NCI-H526 treated with DMSO at 0.1 percent for 48 hours (cell line): ENCODE data around the gene ZNF423.
"Not testable (repeated sequence)": the region's sequence is repeated elsewhere in the genome, so short reads cannot be mapped to it uniquely, and the experiment has no call there.

Experiments used
- DNase-seq: peaks from one replicate; lab custom pipeline; 2025; lab: John Stamatoyannopoulos, UW

The ZNF423 gene

DNA sequence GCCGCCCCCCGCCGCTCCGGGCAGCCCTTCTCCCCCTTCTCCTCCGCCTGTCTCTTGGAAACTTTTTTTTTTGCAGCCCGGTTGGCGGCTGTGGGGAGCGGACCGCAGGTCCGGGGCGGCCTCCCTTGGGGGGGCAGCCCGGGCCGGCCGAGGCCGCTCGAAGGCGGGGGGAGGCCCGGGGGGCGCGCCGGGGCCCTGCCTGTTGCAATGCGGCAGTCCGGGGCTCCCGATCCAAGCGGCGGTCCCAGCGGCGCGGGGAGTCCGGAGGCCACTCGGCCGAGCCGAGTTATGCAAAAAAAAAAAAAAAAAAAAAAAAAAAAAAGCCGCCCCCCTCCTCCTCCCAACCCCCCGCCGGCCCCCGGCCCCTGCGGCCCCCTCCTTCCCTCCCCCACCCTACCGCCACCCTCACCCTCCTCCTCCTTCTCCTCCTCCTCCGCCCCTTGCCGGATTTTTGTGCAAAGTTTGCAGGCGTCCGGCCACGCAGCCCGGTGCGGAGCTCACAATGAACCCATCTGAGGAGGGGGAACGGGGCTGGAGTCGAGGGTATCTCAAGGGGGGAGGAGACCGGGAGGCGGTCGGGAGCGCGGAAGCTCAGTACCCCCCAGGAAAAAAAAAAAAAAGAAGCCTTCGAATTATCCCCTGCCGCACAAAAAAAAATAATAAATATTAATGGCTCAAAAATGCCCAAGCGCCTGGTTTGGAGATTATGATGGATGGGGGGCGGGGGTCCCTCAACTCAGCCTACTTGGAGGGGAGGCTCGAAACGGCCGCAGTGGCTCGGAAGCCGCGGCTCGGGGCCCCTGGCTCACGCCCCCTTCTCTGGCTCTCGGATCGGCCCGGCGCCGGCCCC lies at the start of gene ZNF423:
ZNF423 (minus strand) TSS at position 291 of the 850 bp plus-strand sequence. CDS start 338 bp downstream, outside the sequence.
- DNase-seq: no peak

DNA sequence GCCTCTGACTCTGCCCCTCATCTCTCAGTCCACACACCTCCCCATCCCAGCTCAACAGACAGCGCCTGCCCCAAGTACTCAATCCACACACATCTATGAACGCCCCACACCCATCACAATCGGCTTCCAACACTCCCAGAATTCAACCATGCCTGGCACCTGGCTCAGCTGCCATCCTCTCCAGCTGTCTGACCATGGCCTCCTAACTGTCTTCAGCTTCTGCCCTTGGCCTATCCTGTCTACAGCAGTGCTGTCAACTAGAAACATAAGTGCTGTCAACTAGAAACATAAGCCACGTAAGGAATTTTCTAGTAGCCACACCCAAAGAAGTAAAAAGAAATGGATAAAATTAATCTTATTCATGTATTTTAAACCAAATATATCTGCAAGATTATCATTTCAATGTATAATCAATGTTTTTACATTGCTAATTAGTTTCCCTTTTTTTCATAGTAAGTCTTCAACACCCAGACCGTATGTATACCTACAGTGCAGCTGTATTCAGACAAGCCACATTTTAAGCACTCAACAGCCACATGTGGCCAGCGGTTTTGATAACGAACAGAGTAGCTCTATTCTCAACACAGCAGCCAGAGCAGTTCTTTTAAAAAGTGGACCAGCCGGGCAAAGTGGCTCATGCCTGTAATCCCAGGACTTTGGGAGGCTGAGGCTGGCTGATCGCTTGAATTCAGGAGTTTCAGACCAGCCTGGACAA lies 48.6 kb upstream of the ZNF423 start:
- no peak for DNase-seq

DNA sequence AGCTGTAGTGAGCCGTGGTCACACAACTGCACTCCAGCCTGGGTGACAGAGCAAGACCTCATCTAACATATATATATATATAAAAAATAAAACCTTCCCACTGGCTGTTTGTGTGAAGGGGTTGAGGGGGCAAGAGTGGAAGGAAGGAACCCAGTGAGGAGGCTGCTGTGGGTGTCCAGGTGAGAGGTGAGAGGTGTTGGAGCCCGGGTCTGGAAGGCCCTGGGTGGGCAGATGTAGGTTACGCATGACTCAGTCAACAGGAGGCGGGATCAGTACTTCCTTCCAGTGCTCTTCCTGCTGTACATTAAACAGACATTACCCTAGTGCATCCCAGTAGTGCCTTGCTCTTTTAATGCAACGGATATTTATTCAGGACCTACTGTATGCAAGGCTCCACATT lies 47.0 kb upstream of the ZNF423 start:
- DNase-seq: no peak

DNA sequence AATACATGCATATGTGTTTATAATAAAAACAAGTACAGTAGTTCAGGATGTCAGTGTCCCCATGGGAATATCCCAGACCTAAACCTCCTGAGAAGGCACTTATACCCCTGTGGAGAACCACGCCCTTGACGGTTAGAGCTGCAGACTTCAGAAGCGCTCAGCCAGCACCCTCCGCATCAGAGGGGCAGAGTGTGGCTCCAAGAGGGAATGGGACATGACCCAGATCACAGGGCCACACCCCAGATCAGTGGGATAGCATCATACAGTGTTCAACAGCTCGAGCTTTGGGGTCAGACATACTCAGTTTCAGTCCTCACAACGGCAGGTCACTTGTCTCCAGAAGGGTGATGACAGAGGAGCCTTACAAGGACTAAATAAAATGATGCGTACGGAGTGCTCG lies 45.8 kb upstream of the ZNF423 start:
- DNase-seq: no peak

DNA sequence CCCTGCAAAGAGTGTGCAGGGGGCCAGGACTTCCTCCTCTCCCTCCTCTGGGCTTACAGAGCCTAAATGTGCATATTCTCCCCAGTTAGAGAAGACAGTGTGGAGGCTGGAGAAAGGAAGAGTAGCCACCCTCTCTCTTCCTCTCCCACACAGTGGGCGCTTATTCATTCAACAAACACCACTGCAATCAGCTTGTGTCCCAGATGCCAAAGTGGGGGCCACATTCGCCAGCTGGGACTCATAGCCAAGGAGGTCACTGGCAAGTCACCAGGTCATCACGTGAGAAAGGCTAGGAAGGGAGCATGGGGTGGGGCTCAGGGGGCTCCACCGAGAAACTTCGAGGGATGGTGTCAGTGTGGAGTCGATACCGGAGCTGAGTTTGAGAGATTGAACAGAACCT lies 45.0 kb upstream of the ZNF423 start:
- DNase-seq: no peak

DNA sequence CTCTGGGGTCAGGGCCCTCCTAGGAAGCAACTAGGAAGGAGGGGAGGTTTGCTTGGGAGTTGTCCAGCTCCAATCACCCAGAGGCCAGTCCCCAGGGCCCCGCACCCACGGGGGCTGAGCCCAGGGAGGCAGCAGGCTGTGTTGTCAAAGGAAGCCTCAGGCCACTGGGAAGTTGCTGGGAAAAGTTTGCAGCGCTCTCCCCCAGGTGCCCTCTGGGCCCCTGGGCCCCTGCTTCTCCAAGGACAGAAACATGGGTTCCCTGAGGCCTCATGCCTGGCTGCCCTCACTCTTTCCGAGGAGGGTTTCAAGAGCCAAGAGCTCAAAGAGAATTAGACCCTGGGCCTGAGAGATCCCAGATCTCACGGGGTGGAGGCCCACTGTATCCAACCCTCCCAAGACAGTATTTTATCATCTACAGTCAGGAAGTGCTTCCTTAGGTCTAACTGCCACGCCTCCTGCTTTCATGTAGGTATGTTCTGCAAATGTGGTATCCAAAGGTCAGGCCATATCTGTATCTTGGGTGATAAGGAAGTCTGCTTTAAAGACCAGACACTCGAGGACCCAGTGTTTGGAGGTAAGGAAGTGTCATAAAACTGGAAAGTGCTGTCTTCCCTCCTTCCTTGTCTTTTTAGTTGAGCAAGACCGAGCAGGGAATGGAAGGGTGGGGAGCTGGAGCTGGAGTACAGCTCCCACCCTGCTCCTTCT lies 44.2 kb upstream of the ZNF423 start:
- no peak for DNase-seq

DNA sequence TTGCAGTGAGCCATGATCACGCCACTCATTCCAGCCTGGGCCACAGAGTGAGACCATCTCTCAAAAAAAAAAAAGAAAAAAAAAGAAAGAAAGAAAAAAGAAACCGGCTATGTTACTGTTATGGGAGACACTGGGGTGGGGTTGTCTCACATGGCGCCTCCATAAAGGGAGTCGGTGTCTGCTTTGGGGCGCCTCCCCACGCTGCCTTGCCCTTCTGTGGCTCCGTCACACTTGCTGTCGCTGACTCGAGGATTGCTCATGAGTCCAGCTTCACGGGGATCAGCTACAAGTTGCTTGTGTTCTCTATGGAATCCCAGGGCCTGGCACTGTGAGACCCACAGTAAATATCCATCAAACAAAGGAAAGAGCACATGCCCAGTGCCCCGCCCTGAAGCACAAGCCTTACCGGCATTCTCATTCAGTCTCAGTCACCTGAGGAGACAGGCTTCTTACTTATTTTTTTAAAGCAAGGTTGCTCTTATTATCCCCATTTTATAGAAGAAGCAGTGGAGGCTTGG lies 40.6 kb upstream of the ZNF423 start:
- no peak for DNase-seq

DNA sequence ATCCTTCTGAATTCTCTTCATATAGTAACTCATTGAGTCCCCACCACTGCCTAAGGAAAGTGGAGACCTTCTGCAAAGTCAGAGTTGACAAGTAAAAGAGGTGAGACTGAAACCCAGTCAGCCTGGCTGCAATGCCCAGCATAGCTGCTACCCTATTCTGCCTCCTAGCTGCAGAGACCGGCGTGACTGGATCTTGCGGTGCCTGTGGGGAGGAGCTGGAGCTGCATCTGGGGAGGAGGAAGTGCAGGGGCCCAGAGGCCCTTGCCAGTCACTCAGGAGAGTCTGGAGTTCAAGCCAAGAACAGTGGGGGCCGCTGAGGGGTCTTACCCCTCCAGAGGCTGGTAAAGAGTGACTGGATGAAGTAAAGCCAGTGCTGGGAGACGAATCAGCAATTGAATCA lies 35.0 kb upstream of the ZNF423 start:
- no peak for DNase-seq

DNA sequence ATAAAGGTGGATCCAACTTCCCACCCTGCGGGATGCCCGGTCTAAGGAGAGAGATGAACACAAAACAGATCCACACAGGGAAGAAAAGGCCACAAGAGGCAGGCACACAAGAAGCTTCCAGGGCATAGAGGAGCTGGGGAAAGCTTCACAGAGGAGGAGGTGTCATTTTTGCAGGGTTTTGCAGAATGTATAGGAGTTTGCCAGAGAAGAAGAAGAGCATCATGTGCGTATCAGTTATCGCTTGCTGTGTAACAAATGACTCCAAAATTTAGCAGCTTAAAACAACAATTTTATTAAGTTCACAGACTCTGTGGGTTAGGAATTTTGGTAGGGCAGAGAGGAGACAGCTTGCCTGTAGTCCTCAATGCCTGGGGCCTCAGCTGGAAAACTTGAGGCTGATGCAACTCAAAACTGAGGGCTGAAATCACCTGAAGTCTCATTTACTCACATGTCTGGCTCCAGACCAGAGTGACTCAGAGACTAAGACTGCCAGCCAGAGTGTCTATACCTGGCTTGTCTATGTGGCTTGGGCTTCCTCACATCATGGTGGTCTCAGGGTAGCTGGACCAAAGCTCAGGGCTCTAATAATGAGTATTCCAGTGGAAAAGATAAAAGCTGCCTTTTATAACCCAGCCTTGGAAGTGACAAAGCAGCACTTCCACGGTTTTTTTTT lies 33.9 kb upstream of the ZNF423 start:
- no peak for DNase-seq

DNA sequence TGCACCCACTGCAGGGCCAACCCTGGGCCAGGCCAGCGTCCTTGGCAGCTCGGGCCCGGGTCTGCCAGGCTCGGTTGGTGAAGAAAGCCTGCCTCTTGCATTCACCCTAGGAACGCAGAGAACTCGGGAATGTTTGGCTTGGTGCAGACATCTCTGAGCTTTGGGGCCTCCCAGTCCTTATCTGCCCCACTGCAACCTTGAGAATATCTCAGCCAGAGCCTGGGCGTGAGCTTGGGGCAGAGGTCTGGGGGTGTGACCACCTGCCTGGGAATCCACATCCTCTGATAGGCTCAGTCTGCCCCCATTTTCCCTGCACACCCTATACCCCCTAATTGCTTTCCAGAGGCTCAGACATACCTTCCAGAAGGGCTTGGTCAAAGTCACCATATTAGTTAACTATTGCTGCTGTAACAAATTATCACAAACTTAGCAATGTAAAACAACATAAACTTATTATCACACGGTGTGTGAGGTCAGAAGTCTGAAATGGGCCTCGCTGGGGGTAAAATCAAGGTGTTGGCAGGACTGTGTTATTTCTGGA lies 30.7 kb upstream of the ZNF423 start:
- DNase-seq: no peak

DNA sequence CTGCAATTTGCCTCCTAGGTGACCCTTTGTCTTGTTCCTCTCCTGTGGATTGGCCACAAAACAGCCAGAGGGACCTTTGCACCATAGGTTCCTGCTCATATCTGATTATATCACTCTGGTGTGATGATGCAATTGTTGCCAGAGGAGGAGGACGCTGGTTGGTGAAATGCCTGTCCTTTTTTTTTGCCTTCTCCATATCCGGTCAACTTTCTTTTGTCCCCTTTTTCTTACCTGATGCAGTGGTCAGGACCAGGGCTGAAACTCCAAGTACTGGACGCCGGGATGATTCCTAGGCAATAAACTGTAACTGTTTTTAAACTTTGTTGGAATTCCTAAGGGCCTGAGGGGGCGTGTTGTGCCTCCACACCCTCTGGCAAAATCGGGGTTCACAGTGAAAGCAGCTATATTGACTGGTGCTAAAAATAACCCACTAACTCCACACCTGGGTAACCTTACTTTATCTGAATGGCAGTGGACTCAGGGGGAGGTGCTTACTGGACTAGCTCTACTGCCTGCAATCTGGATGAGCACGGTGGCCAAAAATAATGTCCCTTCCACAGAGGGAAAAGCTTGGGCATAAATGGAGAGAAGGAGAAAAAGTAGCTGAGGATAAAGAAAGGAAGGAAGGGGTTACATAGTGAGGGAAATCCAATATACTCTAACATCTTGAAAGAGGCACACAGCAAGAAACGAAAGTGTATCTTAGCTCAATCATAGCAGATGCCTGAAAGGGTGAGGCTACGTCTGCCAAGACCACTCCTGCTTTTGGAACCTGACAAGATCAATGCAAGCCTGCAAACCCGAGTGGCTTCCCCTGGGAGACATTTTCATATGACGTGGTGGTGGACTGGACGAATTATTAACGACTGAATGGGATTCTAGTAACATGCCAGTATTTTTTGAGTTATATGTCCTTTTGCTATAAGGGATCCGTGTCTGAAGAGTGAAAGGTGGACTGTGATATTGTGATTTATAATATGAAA lies 28.4 kb upstream of the ZNF423 start:
- DNase-seq: no peak

DNA sequence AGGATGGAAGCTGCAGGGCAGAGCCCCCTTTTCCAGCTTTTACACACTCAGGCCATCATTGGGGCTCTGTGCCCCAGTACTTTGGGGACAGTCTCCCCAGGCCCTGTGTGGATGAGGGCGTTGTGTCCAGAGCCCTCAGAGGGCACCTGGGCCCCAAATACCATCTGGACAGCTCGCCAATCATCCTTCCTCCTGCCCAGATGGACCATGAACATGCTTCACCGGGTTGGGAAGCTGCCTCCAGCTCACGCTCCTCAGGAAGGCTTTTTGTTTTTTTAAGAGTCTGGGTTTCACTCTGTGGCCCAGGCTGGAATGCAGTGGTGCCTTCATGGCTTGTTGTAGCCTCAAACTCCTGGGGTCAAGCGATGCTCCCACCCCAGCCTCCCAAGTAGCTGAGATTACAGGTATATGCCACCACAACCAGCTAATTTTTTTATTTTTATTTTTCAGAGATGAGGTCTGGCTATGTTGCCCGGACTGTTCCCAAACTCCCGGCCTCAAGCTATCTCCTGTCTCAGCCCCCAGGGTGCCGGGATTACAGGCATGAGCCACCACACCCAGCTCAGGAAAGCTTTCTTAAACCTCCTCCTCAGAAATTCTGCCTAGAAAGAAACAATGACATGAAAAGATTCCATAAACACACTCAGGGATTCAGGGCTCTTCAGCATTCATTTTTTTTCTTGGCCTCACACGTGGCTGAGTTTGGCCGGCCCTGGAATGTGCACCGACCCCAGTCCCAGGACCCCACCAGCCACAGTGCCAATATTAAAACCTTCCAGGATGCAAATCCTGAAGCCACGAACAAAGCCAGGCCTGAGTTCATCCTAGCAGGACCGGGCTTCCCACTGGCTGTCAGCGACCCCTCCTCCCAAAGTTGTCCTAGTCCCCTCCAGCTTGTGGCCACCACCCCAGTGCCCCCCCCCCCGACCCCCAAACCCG lies 27.4 kb upstream of the ZNF423 start:
- DNase-seq: no peak

DNA sequence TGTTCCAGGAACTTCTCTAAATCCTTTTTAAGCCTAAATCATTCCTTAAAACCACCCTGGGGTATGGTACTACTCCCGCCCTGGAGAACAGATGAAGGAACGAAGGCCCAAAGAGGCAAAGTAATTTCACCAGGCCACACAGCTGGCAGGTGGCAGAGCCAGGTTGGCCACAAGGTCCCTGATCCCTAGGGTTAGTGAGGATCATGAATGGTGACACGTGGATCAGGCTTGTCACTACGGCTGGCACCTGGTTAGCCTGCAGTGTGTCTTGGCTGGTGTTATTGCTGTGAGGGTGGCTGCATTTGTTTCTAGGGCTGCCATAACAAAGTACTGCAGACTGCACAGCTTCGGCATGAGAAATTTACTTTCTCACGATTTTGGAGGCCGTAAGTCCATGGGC lies 26.0 kb upstream of the ZNF423 start:
- no peak for DNase-seq

DNA sequence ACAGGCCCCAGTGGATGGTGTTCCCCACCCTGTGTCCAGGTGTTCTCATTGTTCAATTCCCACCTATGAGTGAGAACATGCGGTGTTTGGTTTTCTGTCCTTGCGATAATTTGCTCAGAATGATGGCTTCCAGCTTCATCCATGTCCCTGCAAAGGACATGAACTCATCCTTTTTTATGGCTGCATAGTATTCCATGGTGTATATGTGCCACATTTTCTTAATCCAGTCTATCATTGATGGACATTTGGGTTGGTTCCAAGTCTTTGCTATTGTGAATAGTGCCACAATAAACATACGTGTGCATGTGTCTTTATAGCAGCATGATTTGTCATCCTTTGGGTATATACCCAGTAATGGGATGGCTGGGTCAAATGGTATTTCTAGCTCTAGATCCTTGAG lies 22.6 kb upstream of the ZNF423 start:
- DNase-seq: not testable (repeated sequence)

DNA sequence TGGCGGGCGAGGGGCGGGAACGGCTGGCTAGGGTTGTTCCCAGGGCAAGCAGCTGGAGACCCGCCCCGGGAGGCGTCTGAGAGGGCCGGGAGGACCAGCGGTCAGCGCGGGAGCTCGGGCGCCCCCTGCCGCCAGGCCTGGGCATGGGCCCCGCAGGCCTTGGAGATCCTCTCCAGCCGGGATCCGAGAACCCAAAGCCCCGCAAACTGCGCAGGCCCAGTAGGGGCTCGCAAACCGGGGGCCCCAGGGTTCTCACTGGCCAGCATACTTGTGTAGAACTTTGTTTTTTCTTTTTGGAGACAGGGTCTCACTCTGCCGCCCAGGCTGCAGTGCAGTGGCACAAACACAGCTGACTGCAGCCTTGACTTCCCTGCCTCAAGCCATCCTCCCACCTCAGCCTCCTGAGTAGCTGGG lies 20.8 kb upstream of the ZNF423 start:
- no peak for DNase-seq

DNA sequence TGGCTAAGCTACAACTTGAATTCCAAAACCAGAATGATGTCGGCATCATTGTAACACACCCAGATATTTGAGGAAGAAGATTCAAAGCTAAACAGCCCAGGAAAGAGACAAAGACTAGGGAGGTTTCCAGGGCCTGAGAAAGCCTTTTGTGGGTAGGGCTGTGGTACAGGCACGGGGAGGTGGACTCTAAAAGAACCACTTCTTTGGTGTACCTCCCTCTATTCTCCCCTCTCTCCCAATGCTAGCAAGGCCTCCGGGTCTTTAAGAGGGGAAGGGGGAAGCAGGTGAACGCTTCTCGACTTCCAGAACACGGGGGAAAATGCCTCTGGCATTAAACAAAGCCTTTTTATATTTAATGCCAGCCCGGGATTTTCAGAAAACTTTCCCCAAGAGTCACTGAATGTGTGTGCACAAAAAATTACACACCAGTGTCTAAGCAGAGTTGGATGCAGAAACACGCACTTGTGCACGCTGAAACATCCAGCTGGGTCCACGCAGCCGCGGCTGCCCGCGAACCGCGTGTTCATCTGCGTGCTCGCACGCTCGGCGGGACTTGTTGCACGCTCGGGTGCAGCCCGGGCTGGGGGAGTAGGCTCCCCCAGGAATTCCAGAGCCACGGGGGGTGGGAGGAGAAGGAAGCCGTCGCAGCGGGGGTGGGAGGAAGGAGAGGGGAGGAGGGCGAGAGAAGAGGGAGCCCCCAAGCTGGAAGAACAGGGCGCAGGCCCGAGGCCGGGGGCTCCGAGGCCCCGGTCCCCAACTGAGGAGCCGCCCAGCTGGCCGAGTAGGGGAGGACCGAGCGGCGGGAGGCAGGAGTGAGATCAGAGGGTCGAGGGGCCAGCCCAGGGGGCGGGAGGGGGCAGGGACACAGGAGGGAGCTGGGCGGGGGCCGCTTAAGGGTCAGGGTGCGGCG lies 20.1 kb upstream of the ZNF423 start:
- no peak for DNase-seq

DNA sequence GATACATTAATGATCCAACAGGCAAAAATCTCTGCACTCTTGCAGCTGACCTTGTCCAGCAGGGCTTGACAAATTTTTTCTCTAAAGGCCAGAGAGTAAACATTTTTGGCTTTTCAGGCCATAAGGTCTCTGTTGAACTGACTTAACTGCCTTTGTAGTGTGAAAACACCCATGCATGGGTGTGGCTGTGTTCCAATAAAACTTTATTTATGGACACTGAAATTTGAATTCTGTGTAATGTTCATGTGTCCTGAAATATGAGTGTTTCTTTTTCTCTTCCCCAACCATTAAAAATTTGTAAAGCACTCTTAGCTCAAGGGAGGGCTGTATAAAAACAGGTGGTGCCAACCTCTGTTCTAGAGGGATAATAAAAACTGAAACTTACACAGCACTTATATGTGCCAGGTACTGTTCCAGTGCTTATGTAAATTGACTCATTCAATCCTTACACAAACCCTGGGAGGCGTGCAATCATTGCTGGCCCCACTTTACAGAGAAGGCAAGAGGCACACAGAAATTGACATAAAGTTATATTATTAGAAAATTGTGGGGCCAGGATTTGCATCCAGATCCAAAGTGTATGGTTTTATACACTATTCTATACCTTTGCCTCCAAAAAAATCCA lies 18.8 kb upstream of the ZNF423 start:
- DNase-seq: no peak

DNA sequence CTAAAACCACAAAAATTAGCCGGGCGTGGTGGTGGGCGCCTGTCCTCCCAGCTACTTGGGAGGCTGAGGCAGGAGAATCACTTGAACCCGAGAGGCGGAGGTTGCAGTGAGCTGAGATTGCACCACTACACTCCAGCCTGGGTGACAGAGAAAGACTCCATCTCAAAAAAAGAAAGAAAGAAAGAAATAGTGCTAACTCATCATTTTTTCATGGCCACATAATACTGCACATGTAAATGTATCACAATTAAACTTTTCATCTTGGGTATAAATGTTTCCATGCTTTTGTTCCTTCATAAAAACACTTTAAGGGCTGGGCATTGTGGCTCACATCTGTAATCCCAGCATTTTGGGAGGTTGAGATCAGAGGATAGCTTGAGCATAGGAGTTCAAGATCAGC lies 15.9 kb upstream of the ZNF423 start:
- not testable (repeated sequence) for DNase-seq
